Measurements from ENCODE around the gene ITFG1.

DNA sequence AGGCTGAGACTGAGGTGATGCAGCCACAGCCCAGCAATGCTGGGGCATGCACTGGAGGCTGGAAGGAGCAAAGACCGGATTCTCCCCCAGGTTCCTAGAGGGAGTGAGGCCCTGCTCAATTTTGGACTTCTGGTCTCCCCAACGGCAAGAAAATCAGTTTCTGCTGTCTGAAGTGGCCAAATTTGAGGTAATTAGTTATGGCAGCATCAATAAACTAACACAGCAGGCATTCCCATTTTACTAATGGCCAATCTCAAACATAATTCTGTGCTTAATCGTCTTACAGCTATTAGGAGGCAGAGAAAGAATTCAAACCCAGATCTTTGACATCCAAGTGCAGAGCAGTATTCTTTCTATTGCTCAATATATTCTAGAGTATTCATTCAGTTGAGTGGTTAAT, 333.3 kb downstream of the ITFG1 start:
- TF ChIP-seq, protein P1, sequence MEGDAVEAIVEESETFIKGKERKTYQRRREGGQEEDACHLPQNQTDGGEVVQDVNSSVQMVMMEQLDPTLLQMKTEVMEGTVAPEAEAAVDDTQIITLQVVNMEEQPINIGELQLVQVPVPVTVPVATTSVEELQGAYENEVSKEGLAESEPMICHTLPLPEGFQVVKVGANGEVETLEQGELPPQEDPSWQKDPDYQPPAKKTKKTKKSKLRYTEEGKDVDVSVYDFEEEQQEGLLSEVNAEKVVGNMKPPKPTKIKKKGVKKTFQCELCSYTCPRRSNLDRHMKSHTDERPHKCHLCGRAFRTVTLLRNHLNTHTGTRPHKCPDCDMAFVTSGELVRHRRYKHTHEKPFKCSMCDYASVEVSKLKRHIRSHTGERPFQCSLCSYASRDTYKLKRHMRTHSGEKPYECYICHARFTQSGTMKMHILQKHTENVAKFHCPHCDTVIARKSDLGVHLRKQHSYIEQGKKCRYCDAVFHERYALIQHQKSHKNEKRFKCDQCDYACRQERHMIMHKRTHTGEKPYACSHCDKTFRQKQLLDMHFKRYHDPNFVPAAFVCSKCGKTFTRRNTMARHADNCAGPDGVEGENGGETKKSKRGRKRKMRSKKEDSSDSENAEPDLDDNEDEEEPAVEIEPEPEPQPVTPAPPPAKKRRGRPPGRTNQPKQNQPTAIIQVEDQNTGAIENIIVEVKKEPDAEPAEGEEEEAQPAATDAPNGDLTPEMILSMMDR (conservative IDR thresholded peaks at IDR 0.05; ENCODE audit: low read length): no peak
- TF ChIP-seq EZH2phosphoT487 (IDR thresholded peaks at IDR 0.05; ENCODE audit: borderline replicate concordance, low read depth, low read length): no peak

Data from OCI-LY7 (cell line).